Hematopoietic multipotent progenitor cell treated with erythropoietin and hydrocortisone succinate and interleukin-3 and kit ligand, for 4 days (in vitro differentiated cells): ENCODE results near the gene GJC1.
A peak's percentile ranks its signal among the peaks of the same experiment; 100 is the strongest.

ENCODE experiments used
- DNase-seq: peaks from one replicate; pipeline ENCODE4 v3.0.0-alpha.2; 2015

The GJC1 gene

GRCh38 chr17:44797802-44798201, 32.3 kb downstream of the GJC1 start:
- DNase-seq = no peak

GRCh38 chr17:44796731-44797130, 33.4 kb downstream of the GJC1 start:
- no peak for DNase-seq

- no peak for DNase-seq
Measured at GRCh38 chr17:44795928-44796327, 34.2 kb downstream of the GJC1 start.

GRCh38 chr17:44795421-44795820, 34.7 kb downstream of the GJC1 start:
- DNase-seq = no peak

GRCh38 chr17:44794851-44795413, 35.2 kb downstream of the GJC1 start:
- peak; percentile 58 for DNase-seq

GRCh38 chr17:44793885-44794842, 35.9 kb downstream of the GJC1 start:
- no peak for DNase-seq

GRCh38 chr17:44792276-44792675, 37.8 kb downstream of the GJC1 start:
- DNase-seq = no peak

GRCh38 chr17:44788139-44788538, 41.9 kb downstream of the GJC1 start:
- DNase-seq = no peak

GRCh38 chr17:44787271-44787940, 42.7 kb downstream of the GJC1 start:
- no peak for DNase-seq

GRCh38 chr17:44786551-44787081, 43.5 kb downstream of the GJC1 start:
- no peak for DNase-seq

GRCh38 chr17:44785921-44786320, 44.2 kb downstream of the GJC1 start:
- no peak for DNase-seq

- DNase-seq = no peak
Measured at GRCh38 chr17:44782326-44782850, 47.7 kb downstream of the GJC1 start.

- DNase-seq = no peak
Measured at GRCh38 chr17:44781551-44782325, 48.3 kb downstream of the GJC1 start.

- DNase-seq = no peak
Measured at GRCh38 chr17:44780845-44781480, 49.1 kb downstream of the GJC1 start.

- no peak for DNase-seq
Measured at GRCh38 chr17:44780161-44780560, 49.9 kb downstream of the GJC1 start.

GRCh38 chr17:44779211-44780025, 50.7 kb downstream of the GJC1 start:
- peak; percentile 87 for DNase-seq

GRCh38 chr17:44778656-44779210, 51.4 kb downstream of the GJC1 start:
- DNase-seq = no peak

GRCh38 chr17:44777394-44778348, 52.4 kb downstream of the GJC1 start:
- no peak for DNase-seq

GRCh38 chr17:44776628-44777393, 53.3 kb downstream of the GJC1 start:
- no peak for DNase-seq
